GM19239 (cell line): ENCODE measurements around the gene CPSF3.

Experiments used
- DNase-seq: peaks from one replicate; pipeline ENCODE4 v3.0.0; 2011; ENCODE audit warnings: low spot score; ENCODE audit not compliant: insufficient read length
- FAIRE-seq: peaks from 2 replicates; lab custom pipeline; 2011; peaks lifted over from hg19 to GRCh38; lab: Jason Lieb, UNC

The CPSF3 gene

DNA sequence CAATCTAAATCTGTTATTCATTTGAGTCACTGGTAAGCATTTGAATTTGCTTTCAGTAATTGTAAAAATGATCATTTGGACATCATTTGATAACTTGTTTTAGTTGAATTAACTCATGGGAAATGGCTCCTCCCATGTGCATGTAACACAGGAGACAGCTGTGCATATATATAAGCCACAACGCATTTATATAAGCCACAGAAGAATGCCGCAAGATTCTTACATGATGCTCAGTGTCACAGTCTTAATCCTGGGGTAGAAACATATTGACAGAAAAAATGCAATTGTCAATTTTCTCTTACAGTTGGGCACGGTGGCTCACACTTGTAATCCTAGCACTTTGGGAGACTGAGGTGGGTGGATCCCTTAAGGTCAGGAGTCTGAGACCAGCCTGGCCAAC is 37.6 kb downstream of the CPSF3 start:
- FAIRE-seq, result no peak
- DNase-seq, result no peak

- no peak for FAIRE-seq
- DNase-seq, result no peak
Observed at GRCh38 chr2:9462313-9462712, 38.9 kb downstream of the CPSF3 start.

DNA sequence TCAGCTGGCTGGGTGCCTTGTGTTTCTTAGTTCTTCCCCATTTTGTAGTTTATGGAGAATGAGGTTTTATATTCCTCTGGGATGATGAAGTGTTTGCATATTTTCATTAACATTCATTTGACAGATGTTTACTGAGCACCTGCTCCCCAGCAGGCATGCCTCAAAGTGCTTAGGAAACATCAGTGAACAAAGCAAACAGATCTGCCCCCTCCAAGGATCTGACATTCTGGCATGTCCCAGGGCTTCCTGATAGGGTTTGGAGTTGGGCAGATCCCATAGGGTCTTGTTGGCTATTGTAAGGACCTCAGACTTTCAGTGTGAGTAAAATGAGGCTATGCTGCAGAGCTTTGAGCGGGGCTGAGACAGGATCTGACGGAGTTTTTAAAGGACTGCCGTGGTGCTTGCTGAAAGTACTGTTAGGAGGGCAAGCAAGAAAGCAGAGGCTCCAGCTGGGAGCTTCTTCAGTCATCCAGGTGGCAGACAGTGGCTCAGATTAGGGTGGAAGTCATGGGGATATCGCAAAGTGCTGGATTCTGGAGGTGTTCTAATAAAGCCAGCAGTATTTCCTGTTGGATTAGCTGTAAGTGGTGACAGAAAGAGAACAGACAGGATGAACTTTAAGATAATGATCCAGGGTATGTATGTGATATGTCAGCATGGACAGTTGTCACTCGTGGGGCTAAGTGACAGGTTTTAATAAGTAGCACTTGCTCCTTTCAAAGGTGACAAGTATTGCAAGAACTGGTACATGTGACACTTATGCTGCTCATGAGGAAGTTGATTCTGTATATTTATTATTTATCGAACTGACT is 39.6 kb downstream of the CPSF3 start:
- no peak for FAIRE-seq
- DNase-seq, result no peak

GRCh38 chr2:9463698-9464034 is 40.2 kb downstream of the CPSF3 start:
- DNase-seq, result no peak
- FAIRE-seq, result no peak

DNA sequence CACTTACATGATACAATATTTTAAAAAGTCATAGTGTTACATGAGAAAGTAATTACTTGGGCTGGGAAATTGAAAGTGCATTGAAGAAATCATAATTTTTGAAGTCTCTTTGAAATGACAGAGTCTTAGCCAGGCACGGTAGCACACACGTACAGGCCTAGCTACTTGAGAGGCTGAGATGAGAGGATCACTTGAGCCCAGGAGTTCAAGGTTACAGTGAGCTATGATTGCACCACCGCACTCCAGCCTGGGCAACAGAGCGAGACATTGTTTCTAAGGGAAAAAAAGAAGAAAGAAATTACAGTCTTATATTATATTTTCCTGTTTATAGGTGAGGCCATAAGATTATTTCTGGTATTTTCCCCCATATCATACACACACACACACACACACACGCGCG is 41.7 kb downstream of the CPSF3 start:
- no peak for FAIRE-seq
- DNase-seq, result no peak

DNA sequence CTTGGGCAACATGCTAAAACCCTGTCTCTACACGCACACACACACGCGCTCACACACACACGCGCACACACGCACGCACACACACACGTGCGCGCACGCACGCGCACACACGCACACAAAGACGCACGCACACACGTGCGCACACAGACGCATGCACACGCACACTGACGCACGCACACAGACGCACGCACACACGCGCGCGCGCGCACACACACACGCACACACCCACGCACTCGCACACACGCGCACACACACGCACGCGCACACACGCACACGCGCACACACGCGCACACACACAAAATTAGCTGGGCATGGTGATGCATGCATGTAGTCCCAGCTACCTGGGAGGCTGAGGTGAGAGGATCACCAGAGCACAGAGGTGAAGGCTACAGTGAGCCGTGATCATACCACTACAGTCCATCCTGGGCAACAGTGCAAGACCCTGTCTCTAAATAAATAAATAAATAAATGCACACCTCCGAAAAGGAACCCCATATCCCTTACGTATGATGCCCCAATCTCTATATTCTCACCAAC is 42.8 kb downstream of the CPSF3 start:
- no peak for FAIRE-seq
- no peak for DNase-seq

DNA sequence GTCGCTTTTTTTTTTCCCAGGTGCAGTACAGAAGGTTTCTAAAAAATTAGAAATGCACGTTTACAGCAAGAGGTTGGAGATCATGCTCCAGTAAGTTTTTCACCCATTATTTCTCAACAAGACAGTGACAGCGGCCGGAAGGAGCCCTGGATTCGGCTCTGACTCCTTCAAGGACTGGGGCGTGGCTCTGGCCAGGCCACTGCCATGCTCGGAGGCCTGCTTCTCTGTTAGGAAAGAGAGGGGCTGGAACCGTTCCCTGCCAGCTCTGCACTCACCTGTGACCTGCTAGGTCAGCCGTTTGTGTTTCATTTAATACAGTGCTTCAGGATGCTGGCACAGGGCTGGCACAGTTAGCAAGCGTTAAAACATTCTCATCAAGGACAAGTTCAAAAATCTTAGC is 44.2 kb downstream of the CPSF3 start:
- no peak for FAIRE-seq
- DNase-seq, result no peak

DNA sequence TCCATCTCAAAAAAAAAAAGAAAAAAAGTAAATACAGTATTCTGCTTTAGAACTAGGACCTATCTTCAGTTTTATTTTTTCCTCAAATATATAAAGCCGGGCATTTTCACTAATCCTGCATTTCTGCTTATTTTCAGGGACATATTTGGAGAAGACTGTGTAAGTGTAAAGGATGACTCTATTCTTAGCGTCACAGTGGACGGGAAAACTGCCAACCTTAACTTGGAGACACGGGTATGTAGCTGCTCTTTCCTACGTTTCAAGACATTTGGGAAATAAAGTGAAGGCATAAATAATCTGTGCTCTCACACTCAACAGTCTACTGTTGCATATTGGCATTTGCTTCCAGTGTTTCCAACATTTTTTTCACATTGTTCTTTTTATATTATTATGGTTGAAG is 47.8 kb downstream of the CPSF3 start:
- FAIRE-seq (no peak), DNase-seq (no peak)

- no peak for DNase-seq
- FAIRE-seq, result no peak
Observed at GRCh38 chr2:9472511-9472910, 49.1 kb downstream of the CPSF3 start.

GRCh38 chr2:9473308-9473984 is 50.0 kb downstream of the CPSF3 start:
- FAIRE-seq, result no peak

DNA sequence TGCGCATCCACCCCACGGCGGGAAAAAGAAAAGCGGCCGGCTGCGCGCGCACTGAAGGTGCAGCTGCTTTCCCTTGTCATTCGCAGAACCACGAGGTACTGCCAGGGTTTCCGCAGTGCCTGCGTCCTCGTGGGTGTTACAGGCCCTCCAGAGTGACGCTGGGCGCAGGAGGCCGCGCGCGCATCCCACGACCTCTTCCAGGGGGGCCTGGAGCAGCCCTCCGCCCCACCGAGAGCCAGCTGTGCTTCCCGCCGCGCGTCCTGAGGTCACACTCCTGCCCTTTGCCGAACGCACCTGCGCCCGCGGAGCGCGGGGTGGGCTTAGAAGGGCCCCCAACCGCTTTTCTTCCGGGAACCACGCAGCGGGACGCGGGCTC is 50.5 kb downstream of the CPSF3 start:
- DNase-seq (peak; percentile 56), FAIRE-seq (no peak)

More at GRCh38 chr2:9473308-9473984, 50.0 kb downstream of the CPSF3 start:
- peak; percentile 15 for DNase-seq

DNA sequence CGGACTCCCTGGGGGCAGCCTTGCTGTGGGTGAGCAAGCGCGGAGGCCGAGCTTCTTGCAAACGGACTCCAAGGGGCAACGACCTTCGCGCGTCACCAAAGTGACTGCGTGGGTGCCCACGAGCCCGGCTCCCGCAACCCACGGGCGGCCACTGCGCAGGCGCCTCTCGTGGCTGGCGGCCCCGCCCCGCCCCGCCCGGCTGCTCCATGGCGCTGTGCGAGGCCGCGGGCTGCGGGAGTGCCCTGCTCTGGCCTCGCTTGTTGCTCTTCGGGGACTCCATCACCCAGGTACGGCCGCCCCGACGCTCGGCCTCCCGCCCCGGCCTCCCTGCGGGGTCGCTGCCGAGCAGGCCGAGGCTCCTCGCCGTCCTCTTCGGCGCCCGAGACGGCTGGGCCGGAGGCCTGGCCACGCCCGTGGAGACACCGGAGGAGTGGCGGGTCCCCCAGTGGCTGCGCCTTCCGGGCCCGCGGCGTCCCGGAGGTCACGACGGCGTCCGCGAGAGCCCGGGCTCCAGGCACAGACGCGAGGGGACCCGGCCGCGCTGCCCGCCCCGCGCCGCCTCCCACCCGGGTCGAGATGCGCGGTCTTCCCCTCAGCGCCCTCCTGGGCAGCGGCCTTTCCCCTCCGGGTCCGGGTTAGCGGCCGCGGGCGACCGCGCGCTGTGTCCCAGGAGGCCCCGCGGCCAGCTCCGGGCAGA is 51.1 kb downstream of the CPSF3 start, which contains the start of gene IAH1:
TSS of gene IAH1 (plus strand) at position 191 of the 697 bp plus-strand sequence. CDS start at position 207, 16 bp downstream.
- DNase-seq, result peak; percentile 80
- FAIRE-seq, result peak; percentile 11

DNA sequence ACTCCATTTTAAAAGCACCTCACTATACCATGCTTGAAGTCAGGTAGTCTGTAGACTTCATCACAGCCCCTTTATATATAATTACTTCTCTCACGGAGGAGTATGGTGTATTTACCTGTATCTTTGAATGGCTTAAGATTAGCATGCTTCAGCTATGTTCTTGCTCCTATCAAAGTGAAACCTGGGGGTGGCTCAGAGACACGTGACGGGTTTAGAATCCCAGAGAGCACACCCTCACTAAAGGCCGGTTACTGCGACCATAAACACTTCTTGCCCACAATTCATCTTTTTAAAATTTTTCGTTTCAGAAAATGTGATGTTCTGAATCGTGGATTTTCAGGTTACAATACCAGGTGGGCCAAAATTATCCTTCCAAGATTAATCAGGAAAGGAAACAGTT is 54.5 kb downstream of the CPSF3 start:
- no peak for DNase-seq
- FAIRE-seq, result no peak

DNA sequence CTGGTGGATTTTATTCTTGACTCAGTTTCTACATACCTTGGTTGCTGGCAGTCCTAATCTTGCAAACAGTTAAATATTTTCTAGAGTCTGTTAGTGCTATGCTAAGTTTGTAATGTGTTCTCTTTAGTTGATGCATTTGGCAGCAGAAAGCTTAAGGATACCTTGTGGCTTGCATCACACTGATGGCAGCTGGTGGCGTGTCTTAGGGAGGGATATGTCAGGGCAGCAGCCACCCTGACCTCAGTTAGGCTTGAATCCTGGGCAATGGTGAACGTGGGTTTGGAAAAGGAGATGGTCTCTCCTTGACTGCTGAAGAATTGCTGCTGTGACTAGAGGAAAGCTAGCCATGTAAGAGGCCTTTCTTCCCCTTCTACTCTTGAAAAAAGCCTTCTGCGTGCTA is 55.1 kb downstream of the CPSF3 start:
- FAIRE-seq, result no peak

GRCh38 chr2:9480157-9480556 is 56.7 kb downstream of the CPSF3 start:
- no peak for FAIRE-seq

More for the DNA sequence above, 55.1 kb downstream of the CPSF3 start:
- DNase-seq, result no peak

DNA sequence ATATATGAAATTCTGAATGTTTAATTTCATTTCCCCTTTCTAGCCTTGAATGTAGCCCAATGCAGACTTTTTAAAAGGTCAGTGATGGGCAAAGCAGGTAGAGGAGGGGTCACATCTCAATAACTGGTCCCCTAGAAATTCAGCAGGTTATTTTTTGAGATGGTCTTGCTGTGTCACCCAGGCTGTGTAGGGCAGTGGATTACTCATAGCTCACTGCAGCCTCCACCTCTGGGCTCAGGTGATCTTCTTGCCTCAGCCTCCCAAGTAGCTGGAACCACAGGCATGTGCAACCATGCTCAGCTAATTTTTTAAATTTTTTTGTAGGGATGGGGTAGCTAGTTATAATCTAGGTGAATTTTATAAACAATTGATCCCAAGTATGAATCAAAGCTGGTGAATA is 59.7 kb downstream of the CPSF3 start:
- DNase-seq, result no peak
- no peak for FAIRE-seq

More at GRCh38 chr2:9480157-9480556, 56.7 kb downstream of the CPSF3 start:
- no peak for DNase-seq

- no peak for FAIRE-seq
Observed at GRCh38 chr2:9484533-9484932, 61.1 kb downstream of the CPSF3 start.

GRCh38 chr2:9488583-9489547 is 65.4 kb downstream of the CPSF3 start:
- DNase-seq, result no peak
- FAIRE-seq, result no peak

More at GRCh38 chr2:9484533-9484932, 61.1 kb downstream of the CPSF3 start:
- no peak for DNase-seq

DNA sequence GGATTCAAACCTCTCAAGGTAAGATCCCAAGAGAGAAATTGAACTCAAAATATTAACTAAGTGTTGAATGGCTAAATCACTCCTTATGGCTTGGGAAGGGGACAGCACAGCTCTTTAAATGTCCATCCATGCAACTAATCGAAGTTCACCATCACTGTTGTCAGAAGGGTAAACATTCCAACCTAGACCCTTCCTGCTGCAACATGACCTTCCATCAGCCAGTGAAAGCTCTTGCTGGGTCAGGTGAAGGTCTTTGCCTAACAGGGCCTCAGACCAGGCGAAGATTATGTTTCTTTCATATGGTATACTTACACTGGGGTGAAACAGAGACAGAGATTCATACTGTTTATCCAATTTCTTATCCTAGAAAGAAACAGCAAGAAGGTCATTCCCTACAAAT is 67.3 kb downstream of the CPSF3 start:
- DNase-seq (no peak), FAIRE-seq (no peak)

DNA sequence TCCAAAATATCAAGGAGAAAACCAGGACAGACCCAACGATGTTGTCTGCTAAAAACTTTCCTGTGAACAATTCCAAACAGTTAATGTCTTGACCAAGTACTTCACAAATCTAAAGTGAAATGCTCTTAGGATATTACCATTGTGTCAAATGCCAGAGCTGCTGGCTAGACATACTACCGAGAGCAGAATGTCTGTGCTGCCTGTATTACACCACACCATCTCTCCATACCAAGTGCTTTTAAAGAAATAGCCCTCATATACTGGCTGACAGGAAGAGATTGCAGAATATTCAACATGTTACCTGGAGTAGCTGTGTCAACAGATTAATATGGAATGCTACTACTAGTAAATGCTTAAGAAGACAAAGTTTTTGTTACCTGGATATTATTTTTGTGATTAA is 69.5 kb downstream of the CPSF3 start:
- no peak for DNase-seq
- FAIRE-seq, result no peak
